Adrenal gland (tissue), 12 donors: ENCODE results near the gene MARS1. TPM values are rescaled to one million over a fixed set of nuclear protein-coding genes. Genes with fewer than 3 reads are reported as not detected.

Experiments used
- DNase-seq, 7 donors: peaks; one replicate each; pipeline ENCODE4 v3.0.0-alpha.2; 2019 to 2020
- H3K27ac ChIP-seq, 5 donors: fragments of 200-600 bp; sonication (generic) in 4 of 5; 1 replicate in 3 of 5; 2 replicates in 2 of 5; pipeline versions ENCODE4 v1.5.1 to v1.8.0; 2016 to 2020; ENCODE audit warnings: mild to moderate bottlenecking in 1 of 5
- H3K27me3 ChIP-seq: fragments of 200-600 bp; 2 replicates; pipeline ENCODE4 v1.8.0; 2021
- H3K36me3 ChIP-seq, 2 donors: fragments of 200-600 bp; replicated peaks in 1 of 2; 1 replicate in 1 of 2; 2 replicates in 1 of 2; pipeline versions ENCODE4 v1.5.1 to v1.8.0; 2018 to 2022
- H3K4me1 ChIP-seq, 2 donors: fragments of 200-600 bp; replicated peaks in 1 of 2; 1 replicate in 1 of 2; 2 replicates in 1 of 2; pipeline versions ENCODE4 v1.5.1 to v1.8.0; 2018 to 2021
- H3K4me3 ChIP-seq, 4 donors: fragments of 200-600 bp; sonication (generic) in 3 of 4; one replicate each; pipeline ENCODE4 v1.5.1; 2016 to 2018
- H3K9me3 ChIP-seq, 3 donors: fragments of 200-600 bp; sonication (generic) in 1 of 3; replicated peaks in 1 of 3; 1 replicate in 2 of 3; 2 replicates in 1 of 3; pipeline versions ENCODE4 v1.5.1 to v1.8.0; 2016 to 2021
- POLR2A ChIP-seq, 2 donors: fragments of 450-650 bp; IDR thresholded peaks; one replicate each; pipeline ENCODE4 v1.6.1; 2017; ENCODE audit warnings: antibody characterized with exemption in 2 of 2, mild to moderate bottlenecking in 2 of 2, moderate library complexity in 1 of 2
- WGBS, 4 donors: extraction: QIAGEN DNeasy Blood & Tissue Kit in 2 of 4; methylation state at CpG; one replicate each; pipeline versions ENCODE4 v1.1.5 to v1.1.7; 2013 to 2017; 5-methylcytosine and 5-hydroxymethylcytosine counted together
- intact Hi-C, 2 donors: fragments of 100-400 bp; cut with DNase I; formaldehyde crosslinking; loops; one replicate each; pipeline versions ENCODE4 v1.14.1 to v1.15.0; 2022 to 2023
- polyA plus RNA-seq, 3 donors: library from polyadenylated mRNA; stranded (reverse); fragments of 200-250 nt in 2 of 3; fragments of 350-450 nt in 1 of 3; fragmentation: Illumina TruSeq in 1 of 3; extraction: RNeasy Lipid Tissue Mini Kit (QIAGEN cat#74804) in 1 of 3; gene quantifications; one replicate each; pipeline ENCODE4 v1.2.3, GENCODE V29; 2013 to 2014
- total RNA-seq, 9 donors: library from RNA; depleted of rRNA in 4 of 9; stranded (reverse); fragments of >200 nt in 4 of 9; fragments of 120-200 nt in 1 of 9; fragmentation: NEBNext Ultra II Directional in 1 of 9; extraction: Animal tissue kit (Norgen Biotek cat#: 25700) in 1 of 9; gene quantifications; one replicate each; pipeline versions ENCODE4 v1.1.0 to v1.2.4, GENCODE V29; 2013 to 2023
- TF ChIP-seq, protein P1 (sequence below), 6 experiments: fragments of 450-650 bp in 4 of 6; fragments of 200-600 bp in 2 of 6; sonication (generic) in 1 of 6; IDR thresholded peaks; 1 replicate in 5 of 6; 2 replicates in 1 of 6; pipeline versions ENCODE4 v1.5.1 to v1.8.0; 2016 to 2021; ENCODE audit warnings: antibody characterized with exemption in 6 of 6, mild to moderate bottlenecking in 2 of 6, moderate library complexity in 1 of 6
- donor health status: healthy with polysubstance abuse.
- donor health status: Bipolar disorder and iron deficiency.
- donor health status: DM: yes; HTN: yes; CAD: no.
- donor health status: DM: no; HTN: no; CAD: no.
- donor health status: DM: no; HTN: no; CAD: no.
- donor health status: DM: yes; HTN: yes; CAD: no.

Gene MARS1
- total and polyA plus RNA-seq, 12 donors, result 38.3 to 210 (median 135) TPM

DNA sequence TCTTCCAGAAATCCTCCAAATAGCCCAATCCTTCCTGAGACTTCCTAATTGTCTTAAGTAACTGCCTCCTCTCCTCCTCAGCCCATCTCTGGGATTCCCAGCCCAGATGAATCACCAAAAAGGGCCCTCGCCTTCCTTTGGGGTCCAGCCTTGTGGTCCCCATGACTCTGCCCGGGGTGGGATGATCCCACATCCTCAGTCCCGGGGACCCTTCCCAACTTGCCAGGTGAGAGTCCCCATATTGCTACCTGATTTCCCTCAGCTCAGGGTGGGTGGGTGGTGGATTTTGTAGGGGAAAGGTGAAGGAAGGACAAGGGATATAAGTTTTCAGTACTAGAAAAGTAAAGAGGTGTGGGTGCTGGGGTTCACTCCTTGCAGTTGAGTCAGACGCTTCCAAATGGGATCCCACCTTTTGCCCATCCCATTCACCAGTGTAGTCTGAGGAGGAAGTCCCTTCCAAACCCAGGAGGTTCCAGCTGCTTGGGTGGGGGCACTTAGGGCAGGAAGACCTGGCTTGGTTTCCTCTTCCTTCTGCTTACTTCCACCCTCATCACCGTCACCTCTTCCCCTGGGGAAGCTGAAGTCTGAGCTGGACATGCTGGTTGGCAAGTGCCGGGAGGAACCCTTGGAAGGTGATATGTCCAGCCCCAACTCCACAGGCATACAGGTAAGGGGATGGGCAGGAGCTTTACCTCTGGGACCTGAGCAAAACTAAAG is 22.7 kb upstream of the MARS1 start:
- no peaks in the 10 kb centered on the region for H3K27me3 ChIP-seq
- H3K27ac ChIP-seq, result no peak overlapping the region
- intact Hi-C loops, result no loop called here
- H3K4me3 ChIP-seq, result no peak overlapping the region
- H3K4me1 ChIP-seq, result peaks cover 16 to 22% of the 10 kb centered on the region in 2 donors
- WGBS, 4 donors, result 67 to 84% (median 76%) methylated on average over 5 to 6 of the region's 6 CpGs
- no peak for TF ChIP-seq POLR2A (IDR thresholded peaks at IDR 0.05)
- TF ChIP-seq, protein P1, sequence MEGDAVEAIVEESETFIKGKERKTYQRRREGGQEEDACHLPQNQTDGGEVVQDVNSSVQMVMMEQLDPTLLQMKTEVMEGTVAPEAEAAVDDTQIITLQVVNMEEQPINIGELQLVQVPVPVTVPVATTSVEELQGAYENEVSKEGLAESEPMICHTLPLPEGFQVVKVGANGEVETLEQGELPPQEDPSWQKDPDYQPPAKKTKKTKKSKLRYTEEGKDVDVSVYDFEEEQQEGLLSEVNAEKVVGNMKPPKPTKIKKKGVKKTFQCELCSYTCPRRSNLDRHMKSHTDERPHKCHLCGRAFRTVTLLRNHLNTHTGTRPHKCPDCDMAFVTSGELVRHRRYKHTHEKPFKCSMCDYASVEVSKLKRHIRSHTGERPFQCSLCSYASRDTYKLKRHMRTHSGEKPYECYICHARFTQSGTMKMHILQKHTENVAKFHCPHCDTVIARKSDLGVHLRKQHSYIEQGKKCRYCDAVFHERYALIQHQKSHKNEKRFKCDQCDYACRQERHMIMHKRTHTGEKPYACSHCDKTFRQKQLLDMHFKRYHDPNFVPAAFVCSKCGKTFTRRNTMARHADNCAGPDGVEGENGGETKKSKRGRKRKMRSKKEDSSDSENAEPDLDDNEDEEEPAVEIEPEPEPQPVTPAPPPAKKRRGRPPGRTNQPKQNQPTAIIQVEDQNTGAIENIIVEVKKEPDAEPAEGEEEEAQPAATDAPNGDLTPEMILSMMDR (IDR thresholded peaks at IDR 0.05), result no peak
- H3K36me3 ChIP-seq, result no peaks in the 10 kb centered on the region
- DNase-seq, result no peak
- H3K9me3 ChIP-seq, result no peaks in the 10 kb centered on the region

DNA sequence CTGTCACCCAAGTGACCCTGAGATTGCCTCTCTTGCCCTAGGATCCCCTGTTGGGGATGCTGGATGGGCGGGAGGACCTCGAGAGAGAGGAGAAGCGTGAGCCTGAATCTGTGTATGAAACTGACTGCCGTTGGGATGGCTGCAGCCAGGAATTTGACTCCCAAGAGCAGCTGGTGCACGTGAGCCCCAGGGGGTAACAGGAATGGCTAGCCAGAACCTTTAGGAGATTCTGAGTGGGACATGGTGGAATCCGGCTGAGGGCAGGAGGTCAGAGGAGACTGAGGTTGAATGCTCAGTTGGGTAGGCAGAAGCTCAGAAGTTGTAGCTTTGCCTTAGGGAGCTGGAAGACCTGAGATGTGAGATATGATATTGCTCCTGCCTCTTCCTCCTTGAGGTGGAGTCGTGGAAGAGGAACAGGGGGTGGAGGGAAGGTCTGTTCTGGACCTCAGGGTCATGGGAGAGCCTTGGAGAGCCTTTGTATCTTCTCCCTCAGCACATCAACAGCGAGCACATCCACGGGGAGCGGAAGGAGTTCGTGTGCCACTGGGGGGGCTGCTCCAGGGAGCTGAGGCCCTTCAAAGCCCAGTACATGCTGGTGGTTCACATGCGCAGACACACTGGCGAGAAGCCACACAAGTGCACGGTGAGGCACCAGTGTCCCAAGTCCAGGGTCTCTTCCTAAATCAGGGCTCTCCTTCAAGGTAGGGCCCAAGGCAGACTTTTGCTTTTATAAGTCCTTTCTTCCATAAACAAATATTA is 21.9 kb upstream of the MARS1 start:
- Histone ChIP-seq H3K36me3 (no peaks in the 10 kb centered on the region), H3K27ac (no peak overlapping the region), H3K4me3 (no peak overlapping the region), H3K9me3 (no peaks in the 10 kb centered on the region), H3K4me1 (peaks cover 16 to 20% of the 10 kb centered on the region in 2 donors), H3K27me3 (no peaks in the 10 kb centered on the region)
- WGBS, 4 donors, result 68 to 80% (median 79%) methylated on average over 13 to 14 of the region's 14 CpGs
- intact Hi-C loops, result no loop called here
- DNase-seq, result no peak
- no peak for TF ChIP-seq POLR2A (IDR thresholded peaks at IDR 0.05)
- TF ChIP-seq, protein P1 (IDR thresholded peaks at IDR 0.05), result no peak

DNA sequence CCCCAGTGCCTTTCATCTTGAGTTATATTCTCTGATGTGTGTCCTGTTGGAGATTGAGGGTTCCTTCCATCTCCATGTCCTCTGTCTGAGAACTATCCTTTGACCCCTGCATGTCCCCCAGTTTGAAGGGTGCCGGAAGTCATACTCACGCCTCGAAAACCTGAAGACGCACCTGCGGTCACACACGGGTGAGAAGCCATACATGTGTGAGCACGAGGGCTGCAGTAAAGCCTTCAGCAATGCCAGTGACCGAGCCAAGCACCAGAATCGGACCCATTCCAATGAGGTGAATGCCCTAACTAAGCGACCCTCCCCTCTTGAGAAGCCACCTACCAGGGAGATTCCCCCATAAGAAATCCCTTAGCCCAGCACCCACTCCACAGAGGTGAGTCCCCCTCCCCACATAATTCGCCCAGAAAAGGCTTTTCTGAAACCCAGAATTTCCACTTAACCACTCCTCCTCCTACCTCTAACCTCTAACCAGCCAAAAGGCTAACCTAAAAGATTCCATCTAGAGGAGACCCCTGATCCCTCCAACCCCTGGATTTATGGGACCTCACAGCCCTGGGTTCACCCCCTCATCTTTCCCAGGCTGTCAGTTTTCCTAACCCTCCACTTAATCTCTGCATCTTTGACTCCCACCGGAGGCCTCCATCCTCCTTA is 20.5 kb upstream of the MARS1 start:
- Histone ChIP-seq H3K4me3 (no peak overlapping the region), H3K27ac (no peak overlapping the region), H3K27me3 (no peaks in the 10 kb centered on the region), H3K9me3 (no peaks in the 10 kb centered on the region), H3K36me3 (no peaks in the 10 kb centered on the region), H3K4me1 (peaks cover 3 to 5% of the 10 kb centered on the region in 2 donors)
- intact Hi-C loops, result no loop called here
- no peak for TF ChIP-seq POLR2A (IDR thresholded peaks at IDR 0.05)
- TF ChIP-seq, protein P1 (IDR thresholded peaks at IDR 0.05), result no peak
- WGBS, 4 donors, result 77 to 84% (median 81%) methylated on average over 8 to 12 of the region's 12 CpGs
- DNase-seq, result no peak

DNA sequence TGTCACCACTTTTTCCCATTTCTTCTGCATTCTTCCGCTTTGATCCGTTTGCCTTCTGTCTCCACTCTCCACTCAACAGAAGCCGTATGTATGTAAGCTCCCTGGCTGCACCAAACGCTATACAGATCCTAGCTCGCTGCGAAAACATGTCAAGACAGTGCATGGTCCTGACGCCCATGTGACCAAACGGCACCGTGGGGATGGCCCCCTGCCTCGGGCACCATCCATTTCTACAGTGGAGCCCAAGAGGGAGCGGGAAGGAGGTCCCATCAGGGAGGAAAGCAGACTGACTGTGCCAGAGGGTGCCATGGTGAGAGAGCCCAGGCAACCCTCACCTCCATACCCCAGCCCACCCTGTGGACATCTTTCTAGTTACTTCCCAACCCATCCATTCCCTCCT is 20.0 kb upstream of the MARS1 start:
- intact Hi-C loops, result no loop called here
- DNase-seq, result no peak
- no peaks in the 10 kb centered on the region for H3K27me3 ChIP-seq

More for the DNA sequence above, 20.0 kb upstream of the MARS1 start:
- H3K4me3 ChIP-seq, result no peak overlapping the region
- H3K4me1 ChIP-seq, result no peaks in the 10 kb centered on the region
- no peaks in the 10 kb centered on the region for H3K9me3 ChIP-seq
- no peak for TF ChIP-seq POLR2A (IDR thresholded peaks at IDR 0.05)
- TF ChIP-seq, protein P1 (IDR thresholded peaks at IDR 0.05), result no peak
- H3K27ac ChIP-seq, result no peak overlapping the region
- WGBS, 4 donors, result 73 to 84% (median 78%) methylated on average over 9 to 11 of the region's 11 CpGs
- H3K36me3 ChIP-seq, result no peaks in the 10 kb centered on the region
